Ishikawa (cell line): Measurements from ENCODE around the gene PKMYT1.
A peak's percentile ranks its signal among the peaks of the same experiment; 100 is the strongest.

Experiments
- EP300 ChIP-seq: IDR thresholded peaks from 2 replicates; pipeline ENCODE4 v1.6.1; 2012; ENCODE audit warnings: borderline replicate concordance
- RAD21 ChIP-seq: IDR thresholded peaks from 2 replicates; pipeline ENCODE4 v1.6.1; 2012; ENCODE audit warnings: low read depth
- REST ChIP-seq: IDR thresholded peaks from 2 replicates; pipeline ENCODE4 v1.6.1; 2012; ENCODE audit warnings: low read depth, mild to moderate bottlenecking
- TAF1 ChIP-seq: IDR thresholded peaks from 2 replicates; pipeline ENCODE4 v1.6.1; 2012; ENCODE audit warnings: low read depth, mild to moderate bottlenecking

- TF ChIP-seq RAD21 (peak; percentile 92), EP300 (no peak), TAF1 (no peak; the same call in 1 of the 2 replicates), REST (no peak)
Measured at GRCh38 chr16:3003582-3004270, 23.5 kb upstream of the PKMYT1 start.
